ENCODE data around the gene RAPGEF4.
"Not testable (repeated sequence)": the region's sequence is repeated elsewhere in the genome, so short reads cannot be mapped to it uniquely, and the experiment has no call there.

The RAPGEF4 gene

GRCh38 chr2:173010233-173010632 is 274.6 kb downstream of the RAPGEF4 start:
- DNase-seq: no peak

- no peak for DNase-seq
Measured at GRCh38 chr2:173016451-173016850, 280.8 kb downstream of the RAPGEF4 start.

- no peak for DNase-seq
Measured at GRCh38 chr2:173017646-173018420, 282.2 kb downstream of the RAPGEF4 start.

- no peak for DNase-seq
Measured at GRCh38 chr2:173019755-173020154, 284.1 kb downstream of the RAPGEF4 start.

GRCh38 chr2:173021939-173022371 is 286.3 kb downstream of the RAPGEF4 start:
- DNase-seq: no peak

GRCh38 chr2:173023718-173024117 is 288.1 kb downstream of the RAPGEF4 start:
- DNase-seq: no peak

GRCh38 chr2:173026479-173026878 is 290.8 kb downstream of the RAPGEF4 start:
- no peak for DNase-seq

GRCh38 chr2:173027181-173028128 is 291.8 kb downstream of the RAPGEF4 start:
- peak; percentile 48 for DNase-seq

- DNase-seq: no peak
Measured at GRCh38 chr2:173028141-173028540, 292.5 kb downstream of the RAPGEF4 start.

- no peak for DNase-seq
Measured at GRCh38 chr2:173028671-173029070, 293.0 kb downstream of the RAPGEF4 start.

GRCh38 chr2:173030561-173031490 is 295.2 kb downstream of the RAPGEF4 start:
- no peak for DNase-seq

GRCh38 chr2:173032032-173032431 is 296.4 kb downstream of the RAPGEF4 start:
- no peak for DNase-seq

- no peak for DNase-seq
Measured at GRCh38 chr2:173033084-173033483, 297.4 kb downstream of the RAPGEF4 start.

GRCh38 chr2:173034143-173034542 is 298.5 kb downstream of the RAPGEF4 start:
- no peak for DNase-seq

- no peak for DNase-seq
Measured at GRCh38 chr2:173037245-173038120, 301.8 kb downstream of the RAPGEF4 start.

GRCh38 chr2:173038257-173038656 is 302.6 kb downstream of the RAPGEF4 start:
- DNase-seq: not testable (repeated sequence)

GRCh38 chr2:173040729-173041128 is 305.1 kb downstream of the RAPGEF4 start:
- no peak for DNase-seq

GRCh38 chr2:173043476-173043875 is 307.8 kb downstream of the RAPGEF4 start:
- no peak for DNase-seq

GRCh38 chr2:173043897-173044519 is 308.4 kb downstream of the RAPGEF4 start:
- no peak for DNase-seq

GRCh38 chr2:173044686-173045085 is 309.0 kb downstream of the RAPGEF4 start:
- DNase-seq: no peak

- no peak for DNase-seq
Measured at GRCh38 chr2:173045181-173045580, 309.5 kb downstream of the RAPGEF4 start.
